C1 segment of cervical spinal cord (tissue), 14 donors: ENCODE measurements around the gene IFNA8.
"Not testable (repeated sequence)": the region's sequence is repeated elsewhere in the genome, so short reads cannot be mapped to it uniquely, and the experiment has no call there.

ENCODE experiments used
- DNase-seq, 14 donors: peaks; one replicate each; lab custom pipeline; 2025; lab: John Stamatoyannopoulos, UW

The IFNA8 gene

DNA sequence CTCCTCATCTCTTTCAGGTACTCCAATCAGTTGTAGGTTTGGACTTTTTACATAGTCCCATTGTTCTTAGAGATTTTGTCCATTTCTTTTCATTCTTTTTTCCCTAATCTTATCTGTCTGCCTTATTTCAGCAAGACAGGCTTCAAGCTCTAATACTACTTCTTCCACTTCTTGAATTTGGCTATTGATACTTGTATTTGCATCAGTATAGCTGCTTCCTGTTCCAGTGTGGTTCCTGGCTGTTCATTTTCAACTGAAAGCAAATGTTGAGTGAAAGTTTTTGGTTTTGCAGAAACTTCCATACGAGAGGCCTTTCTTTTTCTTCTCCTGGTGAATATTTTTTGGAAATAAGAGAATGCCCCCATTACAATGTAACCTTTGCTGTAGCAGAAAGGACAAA, 19.3 kb downstream of the IFNA8 start:
- DNase-seq, result no peak

DNA sequence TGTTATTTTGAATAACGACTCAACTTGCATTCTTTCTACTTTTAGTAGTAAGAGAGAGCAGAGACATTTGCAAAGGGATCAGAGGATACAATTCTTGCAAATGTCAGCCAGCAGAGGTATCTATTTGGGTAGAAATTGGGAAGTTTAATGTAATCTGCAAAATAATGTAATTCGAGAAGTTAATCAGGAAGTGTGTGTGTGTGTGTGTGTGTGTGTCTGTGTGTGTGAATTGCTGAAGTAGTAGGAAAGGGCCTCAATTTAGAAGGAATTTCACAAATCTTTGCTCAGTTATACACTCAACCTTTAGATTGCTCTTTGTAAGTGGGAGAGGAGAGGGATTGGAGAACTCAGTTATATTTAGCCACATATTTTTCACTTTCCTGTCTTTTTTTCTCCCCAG, 20.3 kb downstream of the IFNA8 start:
- no peak for DNase-seq

DNA sequence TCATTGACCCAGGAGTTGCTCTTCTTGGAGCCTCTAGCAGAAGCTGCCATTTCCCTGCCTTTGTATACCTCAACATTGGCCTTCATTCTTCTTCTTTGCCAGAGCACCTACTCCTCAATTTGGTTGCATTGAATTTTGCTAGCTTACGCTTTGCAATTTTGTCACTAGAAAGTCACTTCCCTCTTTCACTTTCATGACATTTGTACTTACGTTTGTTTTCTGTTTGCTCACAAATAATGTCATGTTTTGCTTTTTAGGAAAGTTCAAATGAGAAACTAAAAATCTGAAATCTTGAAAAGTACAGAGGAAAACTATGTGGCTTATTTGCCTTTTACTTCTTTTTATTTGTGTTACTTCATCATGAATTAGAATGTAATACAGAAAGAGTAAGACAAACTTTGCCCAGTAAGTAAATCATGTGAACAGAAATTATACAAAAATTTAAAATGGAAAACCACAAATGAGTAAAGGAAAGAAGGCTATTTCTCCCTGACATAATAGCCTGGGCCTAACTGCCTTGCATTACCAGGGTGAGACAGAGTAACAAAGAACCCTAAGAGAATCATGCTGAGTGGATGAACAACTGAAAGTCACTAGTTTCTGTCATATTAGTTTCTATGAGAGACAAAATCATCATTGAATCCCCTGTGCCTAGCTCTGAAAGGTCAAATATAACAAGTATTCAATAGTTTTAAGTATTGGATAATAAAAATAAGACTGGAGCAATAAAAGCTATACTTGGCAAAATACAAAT, 23.9 kb downstream of the IFNA8 start:
- no peak for DNase-seq

DNA sequence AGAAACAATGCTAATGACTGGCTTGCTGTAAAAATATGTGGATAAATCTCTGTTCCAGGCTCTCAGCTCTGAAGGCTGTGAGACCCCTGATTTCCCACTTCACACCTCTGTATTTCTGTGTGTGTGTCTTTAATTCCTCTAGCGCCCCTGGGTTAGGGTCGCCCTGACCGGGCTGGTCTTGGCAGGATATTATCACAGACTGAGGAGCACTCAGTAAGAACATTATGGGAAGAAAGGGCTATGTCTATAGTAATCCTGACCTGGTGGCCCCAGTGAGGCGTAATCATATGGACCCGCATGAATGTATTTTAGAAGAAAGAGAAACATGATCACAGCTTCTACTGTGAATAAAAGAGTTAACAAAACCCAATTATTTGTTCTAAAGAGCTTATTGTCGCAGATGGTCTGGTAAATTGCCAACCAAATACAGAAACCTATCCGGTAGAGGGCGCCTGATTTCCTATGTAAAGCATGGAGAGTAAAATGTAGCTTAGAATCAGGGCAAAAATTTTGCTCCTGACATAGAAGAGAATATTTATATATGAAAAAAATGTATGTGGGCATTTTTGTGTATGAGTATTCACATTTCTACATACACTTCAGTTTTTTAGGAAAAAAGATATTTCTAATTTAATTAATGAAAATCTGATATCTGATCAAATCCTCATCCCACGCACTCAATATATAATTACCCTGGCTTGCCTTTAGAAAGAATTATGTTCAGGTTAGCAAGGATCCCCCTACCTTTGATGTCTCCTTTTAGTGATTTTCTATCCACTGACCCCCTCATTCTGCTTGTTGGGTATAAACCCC, 25.5 kb downstream of the IFNA8 start:
- DNase-seq, result peak in 7 of 14 donors; percentile 12 to 40 (median 13)

DNA sequence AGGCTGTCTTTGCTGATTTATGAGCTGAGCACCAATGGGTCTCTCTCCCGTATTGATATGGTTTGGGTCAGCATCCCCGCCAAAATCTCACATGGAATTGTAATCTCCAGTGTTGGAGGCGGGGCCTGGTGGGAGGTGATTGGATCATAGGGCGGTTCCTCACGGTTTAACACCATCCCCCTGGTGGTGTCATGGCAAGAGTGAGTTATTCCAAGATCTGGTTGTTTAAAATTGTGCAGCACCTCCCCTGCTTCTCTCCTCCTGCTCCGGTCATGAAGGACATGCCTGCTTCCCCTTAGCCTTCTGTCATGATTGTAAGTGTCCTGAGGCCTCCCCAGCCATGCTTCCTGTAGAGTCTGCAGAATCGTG, 26.1 kb downstream of the IFNA8 start:
- DNase-seq, result not testable (repeated sequence)

DNA sequence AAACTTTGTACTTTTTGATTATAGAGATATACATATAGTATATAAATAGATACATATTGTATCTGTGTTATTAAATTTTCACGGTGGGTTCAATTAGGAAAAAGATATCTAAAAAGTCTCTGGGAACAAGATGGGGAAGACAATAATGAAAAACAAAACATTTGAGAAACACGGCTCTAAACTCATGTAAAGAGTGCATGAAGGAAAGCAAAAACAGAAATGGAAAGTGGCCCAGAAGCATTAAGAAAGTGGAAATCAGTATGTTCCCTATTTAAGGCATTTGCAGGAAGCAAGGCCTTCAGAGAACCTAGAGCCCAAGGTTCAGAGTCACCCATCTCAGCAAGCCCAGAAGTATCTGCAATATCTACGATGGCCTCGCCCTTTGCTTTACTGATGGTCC, 31.2 kb downstream of the IFNA8 start, which contains the start of gene IFNA1:
Gene IFNA1 (plus strand): TSS at position 301 of the 400 bp plus-strand sequence. CDS start 69 bp downstream, at position 370.
- DNase-seq, result no peak

DNA sequence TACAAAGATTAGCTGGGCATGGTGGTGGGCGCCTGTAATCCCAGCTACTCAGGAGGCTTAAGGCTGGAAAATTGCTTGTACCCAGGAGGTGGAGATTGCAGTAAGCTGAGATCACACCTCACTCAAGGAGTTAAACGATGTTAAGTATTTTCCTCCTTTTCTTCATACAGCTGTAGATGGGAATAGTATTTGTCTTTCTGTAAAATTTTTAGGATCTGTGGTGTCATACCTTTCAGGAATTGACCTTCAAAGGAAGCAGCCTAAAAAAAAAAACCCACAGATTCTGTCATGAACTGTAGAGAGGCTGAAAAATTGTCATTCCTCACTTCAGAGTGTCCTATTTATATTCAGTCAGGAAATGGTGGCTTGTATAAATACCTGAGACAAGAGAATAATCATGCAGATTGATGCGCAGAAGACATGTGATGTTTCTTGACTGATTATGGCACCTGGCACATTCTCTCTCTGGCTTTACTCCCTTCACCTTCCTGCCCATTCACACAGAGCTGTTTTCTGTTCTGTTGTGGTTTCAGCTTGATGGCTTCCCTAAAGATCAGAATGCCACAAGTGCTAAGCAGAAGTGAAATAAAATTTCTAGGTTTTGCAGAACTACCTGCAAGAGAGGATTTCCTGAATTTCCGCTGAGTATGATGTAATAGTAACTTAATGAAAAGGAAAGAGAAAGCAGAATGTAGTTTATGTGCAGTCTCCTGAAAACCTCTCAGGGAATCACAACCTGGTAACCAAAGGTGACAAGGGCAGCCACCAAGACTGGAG, 35.1 kb downstream of the IFNA8 start:
- no peak for DNase-seq

DNA sequence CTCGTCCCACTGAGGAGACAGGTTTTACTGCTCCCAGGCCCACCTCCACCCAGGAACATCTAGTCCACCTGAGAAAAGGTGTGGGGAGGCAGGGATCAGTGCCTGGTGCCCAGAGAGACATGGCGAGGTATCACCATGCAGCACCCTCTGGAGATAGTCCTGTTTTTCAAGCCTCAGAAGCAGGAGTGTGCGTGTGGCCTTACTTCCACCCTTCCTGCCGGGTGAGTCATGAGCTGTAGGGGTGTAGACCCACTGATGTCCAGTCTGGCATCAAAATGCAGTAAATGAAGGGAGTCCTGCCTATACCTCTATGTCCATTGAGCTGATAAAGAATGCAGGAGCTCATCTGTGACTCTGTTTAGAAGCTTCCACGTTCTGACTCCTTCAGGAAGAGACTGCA, 40.4 kb downstream of the IFNA8 start:
- DNase-seq, result not testable (repeated sequence)

DNA sequence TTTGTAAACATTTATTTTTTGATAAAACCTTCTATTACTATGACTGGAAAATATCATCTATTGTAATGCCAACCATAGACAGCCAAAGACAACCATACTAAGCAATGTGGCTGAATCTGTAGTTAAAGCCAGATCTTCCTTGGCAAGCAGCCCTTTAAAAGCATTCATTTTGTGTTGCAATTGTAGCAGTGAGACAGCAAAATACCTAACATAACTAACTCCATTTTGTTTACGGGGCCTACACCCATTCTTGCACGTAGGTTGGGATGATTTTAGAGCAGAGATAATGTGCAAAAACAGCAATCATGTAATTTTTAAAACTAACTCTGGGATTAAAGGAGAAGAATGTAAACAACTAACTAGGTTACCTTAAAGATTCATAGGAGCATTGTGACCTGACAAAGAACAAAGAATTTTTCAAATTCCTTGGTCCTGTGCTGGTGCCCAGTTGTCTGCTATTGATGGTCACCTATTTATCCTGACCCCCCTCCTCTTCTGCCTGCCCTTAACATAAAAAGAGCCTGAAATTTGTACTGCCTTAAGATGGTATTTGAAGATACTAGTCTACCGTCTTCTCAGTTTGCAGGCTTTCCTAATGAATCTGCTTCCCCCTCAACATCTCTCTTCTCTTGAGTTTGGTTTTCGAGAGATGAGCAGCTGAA, 41.9 kb downstream of the IFNA8 start:
- no peak for DNase-seq

DNA sequence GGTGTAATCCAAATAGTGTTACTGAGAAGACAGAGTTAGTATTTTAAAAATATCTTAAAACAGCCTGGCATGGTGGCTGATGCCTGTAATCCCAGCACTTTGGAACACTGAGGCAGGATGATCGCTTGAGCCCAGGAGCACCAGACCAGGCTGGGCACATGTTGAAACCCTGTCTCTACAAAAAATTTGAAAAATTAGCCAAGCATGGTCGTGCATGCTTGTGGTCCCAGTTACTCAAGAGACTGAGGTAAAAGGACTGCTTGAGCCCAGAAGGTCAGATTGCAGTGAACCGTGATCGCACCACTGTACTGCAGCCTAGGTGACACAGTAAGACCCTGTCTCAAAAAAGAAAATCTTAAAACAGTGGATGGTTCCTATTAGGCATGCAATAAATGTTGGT, 43.8 kb downstream of the IFNA8 start:
- no peak for DNase-seq

DNA sequence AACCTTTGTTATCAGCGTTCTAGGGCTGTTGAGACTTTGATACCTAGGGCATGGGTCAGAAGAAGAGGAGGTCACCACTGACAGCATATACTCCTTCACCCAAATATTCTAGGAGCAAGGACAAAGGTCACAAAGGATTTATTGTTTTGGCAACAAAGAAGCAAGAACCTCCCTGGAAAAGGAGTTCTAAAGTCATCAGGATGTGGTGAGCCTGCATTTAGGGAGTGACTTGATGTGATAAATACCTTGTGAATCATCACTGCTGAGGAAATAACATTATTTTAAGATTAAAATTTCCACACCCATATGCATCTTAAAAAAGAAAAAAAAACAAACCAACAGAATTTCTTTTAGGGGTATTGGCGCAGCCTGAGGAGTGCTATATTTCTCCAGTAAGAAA, 45.2 kb downstream of the IFNA8 start:
- no peak for DNase-seq

DNA sequence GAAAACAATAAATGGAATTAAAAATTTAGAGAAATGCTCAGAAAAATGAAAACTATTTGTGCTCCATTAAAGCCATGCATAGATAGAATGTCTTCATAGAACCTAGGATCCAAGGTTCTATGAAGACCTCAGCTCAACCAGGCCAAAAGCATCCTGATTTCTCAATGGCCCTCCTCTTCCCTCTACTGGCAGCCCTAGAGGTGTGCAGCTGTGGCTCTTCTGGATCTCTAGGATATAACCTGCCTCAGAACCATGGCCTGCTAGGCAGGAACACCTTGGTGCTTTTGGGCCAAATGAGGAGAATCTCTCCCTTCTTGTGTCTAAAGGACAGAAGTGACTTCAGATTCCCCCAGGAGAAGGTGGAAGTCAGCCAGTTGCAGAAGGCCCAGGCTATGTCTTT, 46.4 kb downstream of the IFNA8 start:
- peak in 1 of 14 donors; percentile 3 for DNase-seq
